Measurements from ENCODE around the gene CCBE1. TPM values are rescaled to one million over a fixed set of nuclear protein-coding genes. Genes with fewer than 3 reads are reported as not detected.

Gene CCBE1
- total RNA-seq, 4 donors from 2014 or later: 2.2 to 7.7 (median 4.1) TPM

DNA sequence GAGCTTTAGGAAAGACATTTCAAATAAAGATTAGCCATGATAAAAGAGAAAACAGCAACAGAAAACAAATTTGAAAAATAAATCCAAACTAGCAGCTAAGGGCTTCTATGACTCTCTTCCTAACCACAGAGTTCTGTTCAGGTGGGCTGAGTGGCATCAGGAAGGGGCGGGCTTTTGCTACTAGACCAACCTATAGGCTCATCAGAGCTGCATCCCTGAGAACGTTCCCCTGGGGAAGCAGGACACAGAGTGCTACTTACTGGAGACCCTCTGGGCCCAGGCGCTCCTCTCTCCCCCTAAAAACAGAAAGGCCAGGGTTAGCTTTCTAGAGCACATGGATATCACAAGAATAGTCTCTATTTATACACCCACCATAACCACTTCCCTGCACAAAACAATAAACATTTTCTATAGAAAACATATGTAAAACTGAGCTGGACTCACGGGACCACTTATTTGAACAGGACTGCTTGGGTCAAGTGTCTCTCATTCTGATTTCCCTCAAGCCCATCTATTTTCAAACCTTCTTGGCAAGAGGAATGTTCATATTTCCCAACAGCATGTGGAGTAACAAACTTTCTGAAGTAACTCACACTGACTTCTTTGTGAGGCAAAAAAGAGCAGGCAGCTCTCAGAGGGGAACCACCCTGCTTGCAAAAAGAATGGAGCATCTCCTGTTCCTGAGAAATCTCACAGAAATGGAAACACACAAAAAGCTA, 259.2 kb downstream of the CCBE1 start:
- H3K27me3 ChIP-seq: no peaks in the 10 kb centered on the region
- 75 to 76% methylated on average over 2 to 4 of the region's 4 CpGs for WGBS, 2 donors (ENCODE audit: low coverage in 1 of 2)

DNA sequence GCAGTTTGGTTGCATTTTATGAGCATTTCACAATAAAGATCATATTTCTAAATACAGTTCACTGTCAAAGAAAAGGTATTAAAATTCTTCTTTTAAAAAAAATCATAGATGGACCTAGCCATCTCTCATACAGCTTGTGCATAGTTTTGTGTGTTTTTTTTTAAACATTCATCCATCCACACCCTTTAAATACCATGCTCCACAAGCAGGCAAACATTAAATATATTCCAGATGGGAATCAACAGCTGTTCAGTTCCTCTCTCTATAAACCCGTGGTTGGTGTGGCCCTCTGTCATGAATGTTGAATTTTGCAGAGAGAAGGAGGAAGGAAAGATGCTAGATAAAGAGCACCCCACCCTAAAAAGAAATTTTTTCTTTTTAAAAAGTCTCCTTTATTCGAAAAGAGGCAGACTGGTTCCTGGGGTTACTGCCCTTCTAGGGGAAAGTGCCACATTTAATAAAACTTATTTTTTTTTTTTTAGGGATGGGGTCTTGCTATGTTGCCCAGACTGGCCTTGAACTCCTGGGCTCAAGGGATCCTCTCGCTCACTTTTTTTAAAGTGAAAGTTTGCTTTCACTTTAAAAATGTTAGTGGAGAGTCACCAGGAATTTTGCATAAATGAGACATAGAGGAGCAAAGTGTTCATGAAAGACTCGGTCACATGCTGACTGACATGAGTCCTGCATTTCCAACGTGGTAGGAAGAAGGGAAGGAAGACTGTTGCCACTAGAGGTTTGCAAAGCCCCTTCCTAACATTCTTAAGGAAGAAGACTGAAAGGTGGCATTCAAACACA, 264.2 kb downstream of the CCBE1 start:
- Histone ChIP-seq H3K4me1 (no peaks in the 10 kb centered on the region), H3K36me3 (no peaks in the 10 kb centered on the region), H3K9me3 (no peaks in the 10 kb centered on the region), H3K27ac (no peak overlapping the region), H3K4me3 (no peak overlapping the region), H3K27me3 (no peaks in the 10 kb centered on the region)
- no peak for ATAC-seq
- TF ChIP-seq EP300 (IDR thresholded peaks at IDR 0.05) (no peak), POLR2A (IDR thresholded peaks at IDR 0.05) (no peak), POLR2AphosphoS5 (IDR thresholded peaks at IDR 0.05) (no peak)
- TF ChIP-seq, protein P1, sequence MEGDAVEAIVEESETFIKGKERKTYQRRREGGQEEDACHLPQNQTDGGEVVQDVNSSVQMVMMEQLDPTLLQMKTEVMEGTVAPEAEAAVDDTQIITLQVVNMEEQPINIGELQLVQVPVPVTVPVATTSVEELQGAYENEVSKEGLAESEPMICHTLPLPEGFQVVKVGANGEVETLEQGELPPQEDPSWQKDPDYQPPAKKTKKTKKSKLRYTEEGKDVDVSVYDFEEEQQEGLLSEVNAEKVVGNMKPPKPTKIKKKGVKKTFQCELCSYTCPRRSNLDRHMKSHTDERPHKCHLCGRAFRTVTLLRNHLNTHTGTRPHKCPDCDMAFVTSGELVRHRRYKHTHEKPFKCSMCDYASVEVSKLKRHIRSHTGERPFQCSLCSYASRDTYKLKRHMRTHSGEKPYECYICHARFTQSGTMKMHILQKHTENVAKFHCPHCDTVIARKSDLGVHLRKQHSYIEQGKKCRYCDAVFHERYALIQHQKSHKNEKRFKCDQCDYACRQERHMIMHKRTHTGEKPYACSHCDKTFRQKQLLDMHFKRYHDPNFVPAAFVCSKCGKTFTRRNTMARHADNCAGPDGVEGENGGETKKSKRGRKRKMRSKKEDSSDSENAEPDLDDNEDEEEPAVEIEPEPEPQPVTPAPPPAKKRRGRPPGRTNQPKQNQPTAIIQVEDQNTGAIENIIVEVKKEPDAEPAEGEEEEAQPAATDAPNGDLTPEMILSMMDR (IDR thresholded peaks at IDR 0.05): no peak
- 25 to 68% methylated on average over 2 to 5 of the region's 5 CpGs for WGBS, 2 donors (ENCODE audit: low coverage in 1 of 2)

More for the DNA sequence above, 259.2 kb downstream of the CCBE1 start:
- Histone ChIP-seq H3K9me3 (peaks cover 0 to 18% (median 2%) of the 10 kb centered on the region in 3 donors), H3K27ac (no peak overlapping the region), H3K4me3 (no peak overlapping the region), H3K36me3 (no peaks in the 10 kb centered on the region), H3K4me1 (no peaks in the 10 kb centered on the region)
- ATAC-seq: no peak
- TF ChIP-seq, protein P1 (IDR thresholded peaks at IDR 0.05): no peak
- TF ChIP-seq POLR2A (IDR thresholded peaks at IDR 0.05) (no peak), POLR2AphosphoS5 (IDR thresholded peaks at IDR 0.05) (no peak), EP300 (IDR thresholded peaks at IDR 0.05) (no peak)

DNA sequence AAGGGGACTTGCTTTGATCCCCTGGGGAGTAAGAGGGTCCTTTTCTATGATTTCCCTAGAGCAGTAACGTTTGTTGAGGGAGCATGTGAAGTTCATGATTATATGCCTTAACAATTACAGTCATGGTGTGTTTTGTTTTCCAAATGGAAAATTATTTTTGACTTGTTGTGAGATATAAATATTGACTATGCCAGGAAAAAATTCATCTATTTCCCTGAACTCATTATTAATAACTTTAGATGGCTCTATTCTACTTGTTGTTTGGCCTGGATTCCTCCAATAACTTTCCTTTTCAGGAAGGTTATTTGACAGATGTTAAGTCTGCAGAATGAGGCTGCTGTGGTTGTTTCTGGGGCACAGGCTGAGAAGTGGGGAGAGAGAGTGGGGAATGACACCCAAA, 266.1 kb downstream of the CCBE1 start:
- Histone ChIP-seq H3K27me3 (no peaks in the 10 kb centered on the region), H3K4me1 (no peaks in the 10 kb centered on the region), H3K36me3 (no peaks in the 10 kb centered on the region), H3K9me3 (no peaks in the 10 kb centered on the region), H3K4me3 (no peak overlapping the region), H3K27ac (no peak overlapping the region)
- no peak for TF ChIP-seq EP300 (IDR thresholded peaks at IDR 0.05)
- no peak for TF ChIP-seq POLR2AphosphoS5 (IDR thresholded peaks at IDR 0.05)
- no peak for TF ChIP-seq POLR2A (IDR thresholded peaks at IDR 0.05)
- TF ChIP-seq, protein P1 (IDR thresholded peaks at IDR 0.05): no peak
- ATAC-seq: no peak
- 40 to 44% methylated on average over 1 of the region's 1 CpG for WGBS, 2 donors (ENCODE audit: low coverage in 1 of 2)

DNA sequence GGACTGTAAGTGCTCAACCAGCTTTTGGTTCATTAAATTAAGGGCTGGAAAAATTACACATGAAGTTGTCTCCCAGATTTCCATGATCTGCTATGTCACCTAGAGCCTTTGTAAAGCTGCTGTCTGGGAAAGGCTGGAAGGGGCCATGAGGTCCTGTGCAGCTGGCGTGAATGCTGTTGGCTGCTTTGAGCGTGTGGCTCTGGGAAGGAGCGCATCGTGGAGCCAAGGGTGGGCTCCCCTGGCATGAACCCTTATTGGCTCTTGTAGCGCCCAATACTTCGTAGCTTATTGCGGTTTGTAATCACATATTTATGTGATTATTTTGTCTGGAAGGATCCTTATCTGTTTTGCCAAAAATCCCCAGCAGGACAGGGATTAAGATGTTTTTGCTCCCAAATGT, 267.6 kb downstream of the CCBE1 start:
- Histone ChIP-seq H3K36me3 (no peaks in the 10 kb centered on the region), H3K4me1 (no peaks in the 10 kb centered on the region), H3K27ac (no peak overlapping the region), H3K4me3 (no peak overlapping the region), H3K9me3 (no peaks in the 10 kb centered on the region), H3K27me3 (no peaks in the 10 kb centered on the region)
- WGBS, 2 donors (ENCODE audit: low coverage in 1 of 2): 71 to 93% methylated on average over 2 to 7 of the region's 7 CpGs
- no peak for ATAC-seq
- TF ChIP-seq POLR2A (IDR thresholded peaks at IDR 0.05) (no peak), POLR2AphosphoS5 (IDR thresholded peaks at IDR 0.05) (no peak), EP300 (IDR thresholded peaks at IDR 0.05) (no peak)
- TF ChIP-seq, protein P1 (IDR thresholded peaks at IDR 0.05): no peak
